Measurements from ENCODE around the gene MAP4K4. TPM values are rescaled to one million over a fixed set of nuclear protein-coding genes. Genes with fewer than 3 reads are reported as not detected.

MAP4K4 gene
- total RNA-seq, 1 donor from 2014 or later, result 91.9 TPM

DNA sequence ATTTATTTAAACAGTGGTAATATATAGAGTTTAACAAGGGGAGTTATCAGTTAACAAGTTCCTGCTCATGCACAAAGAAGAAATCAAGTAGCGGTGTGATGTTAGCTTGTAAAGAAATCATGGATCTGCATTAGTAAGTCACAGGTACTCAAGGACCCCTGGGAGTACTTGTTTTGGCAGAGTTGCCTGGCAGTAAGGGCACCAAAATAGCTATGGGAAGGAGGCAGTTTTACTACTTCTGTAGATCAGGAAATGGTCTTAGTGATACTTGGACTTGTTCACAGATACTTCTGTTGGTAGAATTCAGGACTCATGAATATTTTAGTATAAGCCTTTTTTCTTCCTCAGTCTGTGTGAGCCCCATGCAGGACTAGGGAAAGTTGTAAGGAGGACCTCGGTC is 186.9 kb downstream of the MAP4K4 start:
- H3F3A ChIP-seq (ENCODE audit: low read depth), result no peaks in the 10 kb centered on the region
- H3K36me3 ChIP-seq, result peaks cover 4% of the 10 kb centered on the region
- H3K4me3 ChIP-seq, result no peak overlapping the region
- Mint-ChIP-seq H3K27ac (no peak overlapping the region), H3K27me3 (ENCODE audit: insufficient read depth, low read depth) (no peaks in the 10 kb centered on the region), H3K36me3 (peaks cover 57% of the 10 kb centered on the region), H3K9me3 (no peaks in the 10 kb centered on the region), H3K4me3 (no peak overlapping the region), H3K4me1 (no peaks in the 10 kb centered on the region)
- no peaks in the 10 kb centered on the region for H3K27me3 ChIP-seq
- H3K9me3 ChIP-seq (ENCODE audit: low read depth), result no peaks in the 10 kb centered on the region
- H3K79me2 ChIP-seq (ENCODE audit: low read depth), result no peaks in the 10 kb centered on the region
- DNase-seq (ENCODE audit: low spot score), result no peak
- H3K4me1 ChIP-seq, result no peaks in the 10 kb centered on the region
- H3K4me2 ChIP-seq, result no peak overlapping the region
- H2AFZ ChIP-seq (replicated peaks), result no peak overlapping the region
- no peak for TF ChIP-seq EZH2 (IDR thresholded peaks at IDR 0.05)
- TF ChIP-seq EZH2phosphoT487 (IDR thresholded peaks at IDR 0.05), result no peak
- TF ChIP-seq, protein P1, sequence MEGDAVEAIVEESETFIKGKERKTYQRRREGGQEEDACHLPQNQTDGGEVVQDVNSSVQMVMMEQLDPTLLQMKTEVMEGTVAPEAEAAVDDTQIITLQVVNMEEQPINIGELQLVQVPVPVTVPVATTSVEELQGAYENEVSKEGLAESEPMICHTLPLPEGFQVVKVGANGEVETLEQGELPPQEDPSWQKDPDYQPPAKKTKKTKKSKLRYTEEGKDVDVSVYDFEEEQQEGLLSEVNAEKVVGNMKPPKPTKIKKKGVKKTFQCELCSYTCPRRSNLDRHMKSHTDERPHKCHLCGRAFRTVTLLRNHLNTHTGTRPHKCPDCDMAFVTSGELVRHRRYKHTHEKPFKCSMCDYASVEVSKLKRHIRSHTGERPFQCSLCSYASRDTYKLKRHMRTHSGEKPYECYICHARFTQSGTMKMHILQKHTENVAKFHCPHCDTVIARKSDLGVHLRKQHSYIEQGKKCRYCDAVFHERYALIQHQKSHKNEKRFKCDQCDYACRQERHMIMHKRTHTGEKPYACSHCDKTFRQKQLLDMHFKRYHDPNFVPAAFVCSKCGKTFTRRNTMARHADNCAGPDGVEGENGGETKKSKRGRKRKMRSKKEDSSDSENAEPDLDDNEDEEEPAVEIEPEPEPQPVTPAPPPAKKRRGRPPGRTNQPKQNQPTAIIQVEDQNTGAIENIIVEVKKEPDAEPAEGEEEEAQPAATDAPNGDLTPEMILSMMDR (IDR thresholded peaks at IDR 0.05), result no peak
- H3K9ac ChIP-seq, result no peak overlapping the region
- no peaks in the 10 kb centered on the region for H4K20me1 ChIP-seq (ENCODE audit: low read depth)
- no peak overlapping the region for H3K27ac ChIP-seq

DNA sequence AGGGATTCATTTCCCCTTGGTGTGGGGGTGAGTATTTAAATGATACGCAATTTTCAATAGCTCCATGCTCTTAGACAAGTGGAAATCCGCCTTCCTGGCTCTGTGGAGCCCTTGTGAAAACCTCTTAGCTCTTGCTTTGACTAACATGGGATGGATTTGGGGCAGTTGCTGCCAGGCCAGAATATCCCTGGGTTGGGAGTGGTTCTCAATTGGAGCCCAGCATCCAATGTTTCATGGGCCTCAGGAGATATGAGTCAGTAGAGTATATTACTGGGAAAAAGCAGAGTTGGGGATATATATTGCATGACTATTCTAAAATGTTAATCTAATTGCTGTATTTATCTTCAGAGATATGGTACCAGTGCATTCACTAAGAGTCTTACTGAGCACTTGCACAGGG is 189.8 kb downstream of the MAP4K4 start:
- Histone ChIP-seq H3K9ac (no peak overlapping the region), H3K27me3 (no peaks in the 10 kb centered on the region), H3K79me2 (ENCODE audit: low read depth) (no peaks in the 10 kb centered on the region), H3F3A (ENCODE audit: low read depth) (peaks cover 3% of the 10 kb centered on the region), H3K4me1 (no peaks in the 10 kb centered on the region), H3K4me2 (no peak overlapping the region), H2AFZ (replicated peaks) (no peak overlapping the region), H3K27ac (no peak overlapping the region), H3K4me3 (no peak overlapping the region), H3K36me3 (no peaks in the 10 kb centered on the region), H4K20me1 (ENCODE audit: low read depth) (no peaks in the 10 kb centered on the region), H3K9me3 (ENCODE audit: low read depth) (no peaks in the 10 kb centered on the region)
- Mint-ChIP-seq H3K27me3 (ENCODE audit: insufficient read depth, low read depth) (no peaks in the 10 kb centered on the region), H3K9me3 (peaks cover 1% of the 10 kb centered on the region), H3K36me3 (peaks cover 65% of the 10 kb centered on the region), H3K4me3 (no peak overlapping the region), H3K27ac (no peak overlapping the region), H3K4me1 (peaks cover 1% of the 10 kb centered on the region)
- DNase-seq (ENCODE audit: low spot score), result no peak
- no peak for TF ChIP-seq EZH2phosphoT487 (IDR thresholded peaks at IDR 0.05)
- TF ChIP-seq, protein P1 (IDR thresholded peaks at IDR 0.05), result no peak
- no peak for TF ChIP-seq EZH2 (IDR thresholded peaks at IDR 0.05)

DNA sequence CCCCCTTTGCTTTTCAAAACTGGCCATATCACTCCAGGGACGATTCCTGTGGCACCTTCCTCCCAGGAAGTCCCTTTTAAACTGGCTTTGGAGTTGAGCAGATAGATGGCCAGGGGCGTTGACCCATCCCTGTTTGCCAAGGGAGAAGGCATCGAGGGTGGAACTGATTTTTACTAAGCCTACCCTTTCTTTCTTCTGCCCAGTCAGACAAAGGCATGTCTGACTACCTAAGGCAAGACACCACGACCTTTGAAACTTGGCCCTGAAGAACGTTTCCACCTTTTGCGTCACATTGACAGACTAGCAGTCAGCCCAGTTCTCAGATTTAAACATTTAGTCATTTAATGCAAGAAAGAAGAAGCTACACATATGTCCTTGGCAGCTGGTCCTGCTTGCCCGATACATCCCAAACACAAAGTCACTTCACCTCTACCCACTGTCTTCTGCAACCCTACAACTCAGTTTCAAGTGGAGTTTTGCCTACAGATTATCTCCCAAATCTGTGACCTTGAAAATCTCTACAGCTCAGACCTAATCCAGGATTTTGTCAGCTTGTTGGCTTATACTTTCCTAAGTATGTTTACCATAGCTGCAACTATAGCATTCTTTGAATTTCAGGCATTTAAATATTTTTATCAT is 192.1 kb downstream of the MAP4K4 start:
- Mint-ChIP-seq H3K36me3 (peaks cover 73% of the 10 kb centered on the region), H3K27me3 (ENCODE audit: insufficient read depth, low read depth) (no peaks in the 10 kb centered on the region)
- H3K36me3 ChIP-seq, result no peaks in the 10 kb centered on the region

More for the DNA sequence above, 192.1 kb downstream of the MAP4K4 start:
- peaks cover 19% of the 10 kb centered on the region for H3K4me1 ChIP-seq
- no peaks in the 10 kb centered on the region for H3K9me3 ChIP-seq (ENCODE audit: low read depth)
- no peak overlapping the region for H3K27ac ChIP-seq
- H3K4me3 ChIP-seq, result no peak overlapping the region
- Mint-ChIP-seq H3K9me3 (peaks cover 5% of the 10 kb centered on the region), H3K4me1 (peaks cover 18% of the 10 kb centered on the region), H3K4me3 (no peak overlapping the region), H3K27ac (no peak overlapping the region)
- no peak overlapping the region for H3K4me2 ChIP-seq
- H3K27me3 ChIP-seq, result no peaks in the 10 kb centered on the region
- H3K9ac ChIP-seq, result no peak overlapping the region
- H3K79me2 ChIP-seq (ENCODE audit: low read depth), result no peaks in the 10 kb centered on the region
- TF ChIP-seq, protein P1 (IDR thresholded peaks at IDR 0.05), result no peak
- TF ChIP-seq EZH2phosphoT487 (IDR thresholded peaks at IDR 0.05) (no peak), EZH2 (IDR thresholded peaks at IDR 0.05) (no peak)
- peaks cover 17% of the 10 kb centered on the region for H3F3A ChIP-seq (ENCODE audit: low read depth)
- no peak for DNase-seq (ENCODE audit: low spot score)
- H2AFZ ChIP-seq (replicated peaks), result no peak overlapping the region
- peaks cover 15% of the 10 kb centered on the region for H4K20me1 ChIP-seq (ENCODE audit: low read depth)

Data from neural progenitor cell (in vitro differentiated cells).